Esophagus muscularis mucosa (tissue), 4 donors: ENCODE data around the gene SRRM3. TPM values are rescaled to one million over a fixed set of nuclear protein-coding genes. Genes with fewer than 3 reads are reported as not detected.
A peak's percentile ranks its signal among the peaks of the same experiment; 100 is the strongest.

Experiments
- DNase-seq: peaks from one replicate; pipeline ENCODE4 v3.0.0-alpha.2; 2017; ENCODE audit errors: extremely low spot score
- H3K27ac ChIP-seq, 4 donors: fragments of 200-600 bp; sonication (generic); replicated peaks in 1 of 4; 1 replicate in 3 of 4; 2 replicates in 1 of 4; pipeline ENCODE4 v1.5.1; 2016 to 2019; ENCODE audit warnings: mild to moderate bottlenecking in 1 of 4
- H3K27me3 ChIP-seq, 4 donors: fragments of 200-600 bp; sonication (generic); one replicate each; pipeline versions ENCODE4 v1.5.1 to v1.6.0; 2016 to 2019
- H3K36me3 ChIP-seq, 4 donors: fragments of 200-600 bp; sonication (generic); one replicate each; pipeline ENCODE4 v1.5.1; 2016 to 2019
- H3K4me1 ChIP-seq, 4 donors: fragments of 200-600 bp; sonication (generic); one replicate each; pipeline ENCODE4 v1.5.1; 2016 to 2019
- H3K4me3 ChIP-seq, 4 donors: fragments of 200-600 bp; sonication (generic); 1 replicate in 2 of 4; 2 replicates in 2 of 4; pipeline ENCODE4 v1.5.1; 2016 to 2019; ENCODE audit warnings: mild to moderate bottlenecking in 4 of 4, moderate library complexity in 1 of 4
- H3K9me3 ChIP-seq, 4 donors: fragments of 200-600 bp; sonication (generic); 1 replicate in 3 of 4; 2 replicates in 1 of 4; pipeline ENCODE4 v1.5.1; 2016 to 2019
- CTCF ChIP-seq, 3 experiments: fragments of 200-600 bp in 2 of 3; fragments of 450-650 bp in 1 of 3; sonication (generic) in 2 of 3; IDR thresholded peaks; one replicate each; pipeline ENCODE4 v1.5.1; 2017 to 2019; ENCODE audit warnings: antibody characterized with exemption in 3 of 3, mild to moderate bottlenecking in 2 of 3, moderate library complexity in 1 of 3
- EP300 ChIP-seq: sonication (generic); formaldehyde crosslinking; IDR thresholded peaks from one replicate; pipeline ENCODE4 v1.6.1; 2017; ENCODE audit warnings: antibody characterized with exemption
- POLR2A ChIP-seq: fragments of 450-650 bp; IDR thresholded peaks from one replicate; pipeline ENCODE4 v1.6.1; 2017; ENCODE audit warnings: antibody characterized with exemption, moderate library complexity, mild to moderate bottlenecking, low read depth
- POLR2AphosphoS5 ChIP-seq, 2 donors: sonication (generic); formaldehyde crosslinking; IDR thresholded peaks; one replicate each; pipeline ENCODE4 v1.6.1; 2017; ENCODE audit warnings: antibody characterized with exemption in 2 of 2
- WGBS: methylation state at CpG from one replicate; pipeline ENCODE4 v1.1.5; 2018; 5-methylcytosine and 5-hydroxymethylcytosine counted together
- intact Hi-C: fragments of 100-400 bp; cut with DNase I; formaldehyde crosslinking; loops from one replicate; pipeline ENCODE4 v1.15.1; 2023
- total RNA-seq, 4 donors: library from RNA; depleted of rRNA; stranded (reverse); fragments of >200 nt; gene quantifications; one replicate each; pipeline versions ENCODE4 v1.1.0 to v1.2.1, GENCODE V29; 2016

Gene SRRM3
- total RNA-seq, 4 donors from 2014 or later: 2.1 to 4.9 (median 2.7) TPM

DNA sequence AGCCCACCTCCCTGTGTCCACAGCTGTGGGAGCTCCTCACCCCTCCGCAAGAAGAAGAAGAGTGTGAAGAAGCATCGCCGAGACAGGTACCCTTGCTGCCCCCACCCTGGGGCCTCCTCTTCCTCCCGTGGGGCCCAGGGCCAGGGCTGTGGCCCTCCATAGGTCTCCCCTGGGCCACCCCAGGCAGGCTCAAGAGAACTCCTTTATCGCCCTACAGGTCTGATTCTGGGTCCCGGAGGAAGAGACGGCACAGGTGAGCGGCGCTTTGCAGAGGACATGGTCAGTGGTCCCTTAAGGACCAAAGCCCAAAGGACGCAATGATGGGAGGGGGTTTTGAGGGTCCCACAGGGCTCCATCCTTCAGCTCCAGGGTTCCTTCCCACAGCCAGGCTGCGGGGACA lies 59.6 kb downstream of the SRRM3 start:
- no peaks in the 10 kb centered on the region for H3K36me3 ChIP-seq
- H3K27ac ChIP-seq: no peak overlapping the region
- DNase-seq: no peak
- TF ChIP-seq EP300 (no peak), POLR2A (no peak), POLR2AphosphoS5 (IDR thresholded peaks at IDR 0.05) (no peak), CTCF (IDR thresholded peaks at IDR 0.05) (no peak)
- no peaks in the 10 kb centered on the region for H3K9me3 ChIP-seq
- H3K27me3 ChIP-seq: peaks cover 0 to 78% (median 20%) of the 10 kb centered on the region in 4 donors
- WGBS: 100% methylated on average over 1 of the region's 11 CpGs
- intact Hi-C loops: loop anchor here (5.0 kb wide), 1 partner anchor 84 kb away; no protein-coding TSS in a partner anchor
- H3K4me3 ChIP-seq: no peak overlapping the region
- peaks cover 6 to 14% (median 11%) of the 10 kb centered on the region in 4 donors for H3K4me1 ChIP-seq

DNA sequence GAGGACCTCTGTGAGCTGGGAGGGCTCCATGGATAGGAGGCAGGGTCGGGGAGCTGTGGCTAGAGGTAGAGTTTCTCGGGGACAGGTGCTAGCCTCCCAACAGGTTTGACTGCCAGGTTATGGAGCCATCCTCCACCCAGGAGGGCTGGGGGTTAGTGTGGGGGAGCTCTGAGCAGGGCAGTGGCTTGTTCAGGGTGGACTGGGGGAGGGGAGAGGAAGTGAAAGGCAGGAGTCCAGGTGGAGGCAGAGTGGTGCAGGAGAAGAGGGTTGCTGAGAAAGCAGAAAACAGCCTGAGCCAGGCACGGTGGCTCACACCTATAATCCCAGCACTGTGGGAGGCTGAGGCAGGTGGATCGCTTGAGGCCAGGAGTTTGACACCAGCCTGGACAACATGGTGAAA lies 60.2 kb downstream of the SRRM3 start:
- Histone ChIP-seq H3K9me3 (no peaks in the 10 kb centered on the region), H3K4me3 (no peak overlapping the region), H3K27ac (no peak overlapping the region), H3K4me1 (peaks cover 9 to 17% (median 15%) of the 10 kb centered on the region in 4 donors), H3K36me3 (no peaks in the 10 kb centered on the region), H3K27me3 (peaks cover 2 to 76% (median 24%) of the 10 kb centered on the region in 4 donors)
- no peak for DNase-seq
- WGBS: 57% methylated on average over 4 of the region's 4 CpGs
- no peak for TF ChIP-seq CTCF (IDR thresholded peaks at IDR 0.05)
- TF ChIP-seq EP300: no peak
- no peak for TF ChIP-seq POLR2AphosphoS5 (IDR thresholded peaks at IDR 0.05)
- no peak for TF ChIP-seq POLR2A
- intact Hi-C loops: loop anchor here (5.0 kb wide), 1 partner anchor 85 kb away; no protein-coding TSS in a partner anchor

DNA sequence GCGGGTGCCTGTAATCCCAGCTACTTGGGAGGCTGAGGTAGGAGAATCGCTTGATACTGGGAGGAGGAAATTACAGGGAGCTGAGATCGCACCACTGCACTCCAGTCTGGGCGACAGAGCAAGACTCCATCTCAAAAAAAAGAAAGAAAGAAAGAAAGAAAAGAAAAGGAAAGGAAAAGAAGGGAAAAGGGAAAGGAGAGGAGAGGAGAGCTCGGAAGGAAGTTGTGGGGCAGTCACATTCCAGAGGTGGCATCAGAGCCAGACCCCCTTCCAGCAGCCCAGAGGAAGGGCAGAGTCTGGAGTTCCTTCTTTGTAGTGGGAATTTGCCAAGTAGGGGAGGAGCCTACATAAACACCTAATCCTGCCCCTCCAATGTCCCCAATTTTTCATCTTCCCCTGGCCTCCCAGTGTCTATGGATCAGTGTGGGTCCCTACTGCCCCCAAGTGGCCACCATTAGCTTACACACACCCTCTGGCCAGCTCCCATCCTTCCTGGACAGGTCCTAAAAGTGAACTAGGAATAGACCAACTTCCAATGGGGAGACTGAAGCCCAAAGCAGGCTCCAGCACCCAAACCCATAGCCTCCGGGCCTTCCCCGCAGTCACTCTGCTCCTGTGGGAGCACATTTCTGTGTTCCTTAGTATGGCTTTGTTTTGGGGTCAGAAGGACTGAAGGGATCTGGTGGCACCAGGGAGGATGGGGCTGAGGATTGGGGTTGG lies 61.1 kb downstream of the SRRM3 start:
- Histone ChIP-seq H3K27me3 (peaks cover 7 to 76% (median 33%) of the 10 kb centered on the region in 4 donors), H3K27ac (no peak overlapping the region), H3K36me3 (no peaks in the 10 kb centered on the region), H3K9me3 (no peaks in the 10 kb centered on the region), H3K4me1 (peaks cover 16 to 26% (median 24%) of the 10 kb centered on the region in 4 donors), H3K4me3 (no peak overlapping the region)
- DNase-seq: no peak
- intact Hi-C loops: loop anchor here (5.0 kb wide), 1 partner anchor 86 kb away; no protein-coding TSS in a partner anchor
- TF ChIP-seq EP300 (no peak), POLR2A (no peak), CTCF (IDR thresholded peaks at IDR 0.05) (peak; percentile 41 to 68 (median 52))
- WGBS: 72% methylated on average over 7 of the region's 7 CpGs

- Histone ChIP-seq H3K4me1 (peaks cover 10 to 24% (median 19%) of the 10 kb centered on the region in 4 donors), H3K4me3 (no peak overlapping the region), H3K36me3 (no peaks in the 10 kb centered on the region), H3K9me3 (no peaks in the 10 kb centered on the region), H3K27me3 (peaks cover 7 to 77% (median 28%) of the 10 kb centered on the region in 4 donors), H3K27ac (no peak overlapping the region)
- 91% methylated on average over 3 of the region's 7 CpGs for WGBS
- TF ChIP-seq POLR2AphosphoS5 (IDR thresholded peaks at IDR 0.05) (no peak), EP300 (no peak), CTCF (IDR thresholded peaks at IDR 0.05) (no peak), POLR2A (no peak)
- intact Hi-C loops: no loop called here
- no peak for DNase-seq
Observed at GRCh38 chr7:76265299-76265698, 63.6 kb downstream of the SRRM3 start.
